Uterus (tissue), 4 donors: Measurements from ENCODE around the gene TNRC6C. TPM values are rescaled to one million over a fixed set of nuclear protein-coding genes. Genes with fewer than 3 reads are reported as not detected.

Experiments used
- DNase-seq, 2 donors: peaks; one replicate each; pipeline ENCODE4 v3.0.0-alpha.2; 2019 to 2020
- H3K27ac ChIP-seq, 2 donors: fragments of 200-600 bp; sonication (generic); 1 replicate in 1 of 2; 2 replicates in 1 of 2; pipeline ENCODE4 v1.5.1; 2016 to 2018
- H3K27me3 ChIP-seq, 2 donors: fragments of 200-600 bp; sonication (generic); one replicate each; pipeline ENCODE4 v1.5.1; 2018 to 2019; ENCODE audit warnings: control low read depth in 1 of 2
- H3K36me3 ChIP-seq, 2 donors: fragments of 200-600 bp; sonication (generic); one replicate each; pipeline ENCODE4 v1.5.1; 2019; ENCODE audit warnings: control low read depth in 1 of 2
- H3K4me1 ChIP-seq, 2 donors: fragments of 200-600 bp; sonication (generic); one replicate each; pipeline ENCODE4 v1.5.1; 2018 to 2019; ENCODE audit warnings: control low read depth in 1 of 2
- H3K4me3 ChIP-seq, 2 donors: fragments of 200-600 bp; sonication (generic); 1 replicate in 1 of 2; 2 replicates in 1 of 2; pipeline ENCODE4 v1.5.1; 2018 to 2019; ENCODE audit warnings: mild to moderate bottlenecking in 1 of 2
- H3K9me3 ChIP-seq, 2 donors: fragments of 200-600 bp; sonication (generic); one replicate each; pipeline ENCODE4 v1.5.1; 2019; ENCODE audit warnings: control low read depth in 1 of 2
- POLR2A ChIP-seq, 2 donors: fragments of 450-650 bp; IDR thresholded peaks; one replicate each; pipeline ENCODE4 v1.6.1; 2016; ENCODE audit warnings: antibody characterized with exemption in 2 of 2, mild to moderate bottlenecking in 1 of 2, moderate library complexity in 1 of 2
- intact Hi-C: fragments of 100-400 bp; cut with DNase I; formaldehyde crosslinking; loops from one replicate; pipeline ENCODE4 v1.15.1; 2023; ENCODE audit warnings: low total_unique reads
- total RNA-seq, 4 donors: library from RNA; depleted of rRNA in 3 of 4; stranded (reverse); fragments of >200 nt in 3 of 4; gene quantifications; one replicate each; pipeline versions ENCODE4 v1.1.0 to v1.2.4, GENCODE V29; 2014 to 2023
- TF ChIP-seq, protein P1 (sequence below), 4 experiments: fragments of 200-600 bp in 2 of 4; fragments of 450-650 bp in 2 of 4; sonication (generic) in 2 of 4; IDR thresholded peaks; one replicate each; pipeline ENCODE4 v1.5.1; 2016 to 2019; ENCODE audit warnings: antibody characterized with exemption in 4 of 4, mild to moderate bottlenecking in 2 of 4, moderate library complexity in 1 of 4
- donor health status: DM: yes; HTN: yes; CAD: no.

Gene TNRC6C
- total RNA-seq, 4 donors from 2014 or later: 4.6 to 68.0 (median 11.8) TPM

DNA sequence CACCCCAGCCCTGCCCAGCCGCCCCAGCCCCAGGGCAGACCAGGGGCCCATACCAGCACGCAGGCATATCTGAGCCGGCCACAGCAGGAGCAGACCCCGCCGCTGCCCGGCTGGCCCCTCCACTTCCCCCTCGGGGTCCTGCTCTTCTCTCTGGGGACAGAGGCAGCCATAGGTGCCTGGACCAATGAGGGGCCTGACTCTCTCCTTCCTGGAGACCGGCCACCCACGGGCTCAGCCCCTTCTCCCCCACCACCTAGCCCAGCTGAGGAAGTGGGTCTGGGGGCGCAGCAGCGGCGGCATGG, 166.3 kb downstream of the TNRC6C start:
- DNase-seq: no peak
- Histone ChIP-seq H3K27ac (no peak overlapping the region), H3K4me3 (no peak overlapping the region), H3K36me3 (no peaks in the 10 kb centered on the region), H3K4me1 (peaks cover 0 to 18% of the 10 kb centered on the region in 2 donors), H3K9me3 (no peaks in the 10 kb centered on the region), H3K27me3 (peaks cover 0 to 10% of the 10 kb centered on the region in 2 donors)
- intact Hi-C loops: no loop called here
- TF ChIP-seq POLR2A (IDR thresholded peaks at IDR 0.05): no peak

DNA sequence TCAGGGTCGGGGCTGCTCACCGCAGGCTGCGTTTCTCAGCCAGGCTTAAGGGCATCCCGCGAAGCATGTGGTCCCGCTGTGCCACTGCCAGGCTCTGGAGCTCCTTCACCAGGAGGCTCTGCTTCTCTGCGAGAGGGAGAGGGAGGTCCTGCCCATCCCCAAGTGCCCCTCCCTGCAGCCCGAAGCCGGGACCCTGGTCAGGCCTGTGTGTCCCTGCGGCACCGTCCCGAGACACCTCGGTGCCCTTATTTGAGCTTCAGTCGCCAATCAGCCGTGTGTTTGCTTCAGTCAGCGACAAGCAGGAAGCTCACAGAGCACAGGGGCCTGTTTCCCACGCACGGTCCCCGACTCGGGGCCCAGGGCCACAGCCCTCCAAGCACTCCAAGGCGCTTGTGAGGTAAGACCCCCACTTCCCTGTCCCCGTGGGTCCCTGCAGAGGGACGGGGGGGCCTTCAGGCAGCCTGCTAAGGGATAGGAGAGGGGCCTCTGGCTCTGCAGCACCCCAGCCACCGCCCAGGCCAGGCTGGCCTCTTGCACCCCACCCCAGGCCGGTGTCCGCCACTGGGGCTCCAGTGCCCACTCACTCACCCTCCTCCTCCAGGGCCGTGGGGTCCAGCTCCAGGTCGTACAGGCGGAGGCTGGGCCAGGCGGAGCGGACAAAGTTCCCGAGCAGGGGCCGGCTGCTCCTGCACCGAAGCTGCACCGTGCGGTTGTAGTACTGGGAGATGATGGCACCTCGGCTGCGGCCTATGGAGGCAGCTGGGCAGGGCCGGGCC, 166.8 kb downstream of the TNRC6C start:
- Histone ChIP-seq H3K27ac (peak overlapping the region in 1 of 2 donors; percentile 57), H3K4me1 (peaks cover 0 to 18% of the 10 kb centered on the region in 2 donors), H3K36me3 (no peaks in the 10 kb centered on the region), H3K9me3 (no peaks in the 10 kb centered on the region), H3K27me3 (peaks cover 0 to 10% of the 10 kb centered on the region in 2 donors), H3K4me3 (no peak overlapping the region)
- DNase-seq: no peak
- TF ChIP-seq POLR2A (IDR thresholded peaks at IDR 0.05): no peak
- TF ChIP-seq, protein P1, sequence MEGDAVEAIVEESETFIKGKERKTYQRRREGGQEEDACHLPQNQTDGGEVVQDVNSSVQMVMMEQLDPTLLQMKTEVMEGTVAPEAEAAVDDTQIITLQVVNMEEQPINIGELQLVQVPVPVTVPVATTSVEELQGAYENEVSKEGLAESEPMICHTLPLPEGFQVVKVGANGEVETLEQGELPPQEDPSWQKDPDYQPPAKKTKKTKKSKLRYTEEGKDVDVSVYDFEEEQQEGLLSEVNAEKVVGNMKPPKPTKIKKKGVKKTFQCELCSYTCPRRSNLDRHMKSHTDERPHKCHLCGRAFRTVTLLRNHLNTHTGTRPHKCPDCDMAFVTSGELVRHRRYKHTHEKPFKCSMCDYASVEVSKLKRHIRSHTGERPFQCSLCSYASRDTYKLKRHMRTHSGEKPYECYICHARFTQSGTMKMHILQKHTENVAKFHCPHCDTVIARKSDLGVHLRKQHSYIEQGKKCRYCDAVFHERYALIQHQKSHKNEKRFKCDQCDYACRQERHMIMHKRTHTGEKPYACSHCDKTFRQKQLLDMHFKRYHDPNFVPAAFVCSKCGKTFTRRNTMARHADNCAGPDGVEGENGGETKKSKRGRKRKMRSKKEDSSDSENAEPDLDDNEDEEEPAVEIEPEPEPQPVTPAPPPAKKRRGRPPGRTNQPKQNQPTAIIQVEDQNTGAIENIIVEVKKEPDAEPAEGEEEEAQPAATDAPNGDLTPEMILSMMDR (IDR thresholded peaks at IDR 0.05): no peak
- intact Hi-C loops: no loop called here

DNA sequence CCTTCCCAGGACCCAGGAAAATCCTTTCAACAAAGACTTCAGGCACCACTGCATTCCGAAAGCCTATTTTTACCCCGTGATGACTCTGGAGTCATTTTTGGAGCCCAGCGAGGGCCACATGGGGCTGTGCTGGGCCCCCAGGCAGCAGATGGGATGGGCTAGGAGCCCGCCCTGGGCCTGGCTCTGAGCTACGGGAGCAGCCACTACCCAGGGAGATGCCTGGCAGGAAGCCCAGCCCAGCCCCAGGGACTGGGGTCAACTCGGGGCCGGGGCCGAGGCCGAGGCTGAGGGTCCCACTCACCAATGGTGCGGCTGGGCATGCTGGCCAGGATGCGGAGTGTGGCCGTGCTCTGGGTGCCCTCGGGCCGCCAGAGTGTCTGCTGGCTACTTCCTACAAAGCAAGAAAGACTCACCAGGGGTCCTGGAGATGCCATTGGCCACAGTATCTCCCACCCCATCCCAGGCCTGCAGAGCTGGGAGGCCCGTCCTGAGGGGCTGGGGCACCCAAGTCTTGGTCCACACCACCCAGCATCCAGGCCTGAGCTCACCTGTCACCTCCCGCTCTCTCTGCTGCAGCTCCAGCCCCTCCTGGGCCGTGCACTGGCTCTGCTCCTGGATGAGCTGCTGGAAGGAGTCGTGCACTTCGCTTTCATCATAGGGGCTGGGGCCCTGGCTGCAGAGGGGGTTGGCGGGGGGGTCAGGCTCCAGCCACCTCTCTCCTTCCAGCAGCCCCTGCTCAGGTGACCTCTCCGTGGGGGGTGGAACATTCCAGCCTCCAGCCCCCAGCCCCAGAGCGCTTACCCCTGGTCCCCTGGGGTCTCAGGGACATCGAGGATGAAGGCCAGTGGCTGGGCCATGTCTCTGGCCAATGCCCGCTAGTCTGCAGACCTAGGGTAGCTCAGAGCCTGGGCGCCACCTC, 167.7 kb downstream of the TNRC6C start:
- no peak for DNase-seq

DNA sequence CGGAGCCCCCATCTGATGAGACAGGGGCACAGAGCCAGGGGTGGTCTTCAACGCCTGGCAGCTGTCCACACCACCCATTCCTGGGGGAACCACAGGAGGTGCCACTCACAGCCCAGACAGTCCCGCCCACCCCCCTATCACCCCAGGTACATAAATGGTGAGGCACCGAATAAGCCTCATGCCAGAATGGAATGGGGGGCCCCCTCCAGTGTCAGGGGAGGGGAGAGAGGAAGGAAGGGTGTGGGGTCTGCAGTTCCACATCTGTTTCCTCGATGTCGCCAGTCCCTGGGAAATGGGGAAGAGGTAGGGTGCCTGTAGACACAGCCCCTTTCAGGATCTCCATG, 168.4 kb downstream of the TNRC6C start:
- no peak overlapping the region for H3K4me3 ChIP-seq
- peak overlapping the region in 1 of 2 donors; percentile 66 for H3K27ac ChIP-seq

More for the DNA sequence above, 167.7 kb downstream of the TNRC6C start:
- Histone ChIP-seq H3K9me3 (no peaks in the 10 kb centered on the region), H3K27me3 (peaks cover 0 to 10% of the 10 kb centered on the region in 2 donors), H3K27ac (peak overlapping the region; percentile 57 to 66), H3K4me1 (peaks cover 0 to 18% of the 10 kb centered on the region in 2 donors), H3K4me3 (no peak overlapping the region), H3K36me3 (no peaks in the 10 kb centered on the region)
- no peak for TF ChIP-seq POLR2A (IDR thresholded peaks at IDR 0.05)
- TF ChIP-seq, protein P1 (IDR thresholded peaks at IDR 0.05): no peak
- intact Hi-C loops: no loop called here

DNA sequence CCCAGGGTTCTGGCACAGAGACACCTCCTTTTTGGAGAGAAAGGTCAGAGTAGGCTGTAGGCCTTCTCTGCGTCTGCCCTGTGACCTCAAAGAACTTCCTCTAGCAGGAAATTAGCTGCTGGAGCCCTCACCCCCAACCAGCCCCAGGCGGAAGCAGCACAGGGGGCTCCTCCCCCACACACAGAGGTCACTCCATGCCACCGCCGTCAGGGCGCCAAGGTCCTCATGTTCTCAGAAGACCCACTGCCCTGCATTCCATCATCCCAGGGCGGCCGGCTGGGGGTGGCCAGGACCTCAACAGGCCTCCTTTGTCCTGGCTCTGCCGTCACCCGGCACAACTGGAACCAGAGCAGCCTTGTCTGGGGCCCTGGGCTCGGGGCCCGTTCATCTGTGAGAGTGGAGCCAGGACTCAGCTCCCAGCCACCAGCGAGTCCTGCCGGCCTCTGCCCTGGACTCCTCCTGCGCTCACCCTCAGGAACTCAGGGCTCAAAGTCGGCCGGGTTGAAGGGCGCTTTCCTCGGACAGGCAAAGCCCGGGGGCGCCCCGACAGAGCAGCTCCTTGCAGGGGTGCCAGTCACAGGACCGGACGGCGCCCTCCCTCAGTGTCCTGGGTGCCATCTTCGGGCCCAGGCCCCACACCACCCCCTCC, 168.9 kb downstream of the TNRC6C start:
- Histone ChIP-seq H3K27me3 (peaks cover 0 to 10% of the 10 kb centered on the region in 2 donors), H3K36me3 (no peaks in the 10 kb centered on the region), H3K27ac (peak overlapping the region; percentile 66), H3K4me1 (peaks cover 0 to 18% of the 10 kb centered on the region in 2 donors), H3K4me3 (peak overlapping the region; percentile 45 to 46), H3K9me3 (no peaks in the 10 kb centered on the region)
- intact Hi-C loops: no loop called here
- TF ChIP-seq POLR2A (IDR thresholded peaks at IDR 0.05): no peak
- TF ChIP-seq, protein P1 (IDR thresholded peaks at IDR 0.05): no peak
- DNase-seq: no peak

More for the DNA sequence above, 168.4 kb downstream of the TNRC6C start:
- no peak for DNase-seq
- TF ChIP-seq, protein P1 (IDR thresholded peaks at IDR 0.05): no peak
- TF ChIP-seq POLR2A (IDR thresholded peaks at IDR 0.05): no peak
- no peaks in the 10 kb centered on the region for H3K36me3 ChIP-seq
- no peaks in the 10 kb centered on the region for H3K9me3 ChIP-seq
- H3K4me1 ChIP-seq: peaks cover 0 to 18% of the 10 kb centered on the region in 2 donors
- peaks cover 0 to 10% of the 10 kb centered on the region in 2 donors for H3K27me3 ChIP-seq
- intact Hi-C loops: no loop called here
